CD4-positive, alpha-beta memory T cell (primary cell): ENCODE results near the gene CD48. TPM values are rescaled to one million over a fixed set of nuclear protein-coding genes. Genes with fewer than 3 reads are reported as not detected.
"Not testable (repeated sequence)": the region's sequence is repeated elsewhere in the genome, so short reads cannot be mapped to it uniquely, and the experiment has no call there.

Experiments used
- CTCF ChIA-PET: fragments of 350-600 bp; sonication (Branson Sonifier 250); formaldehyde crosslinking; loops from one replicate; lab custom pipeline; 2021; ENCODE audit warnings: inconsistent platforms; ENCODE audit not compliant: partially characterized antibody; lab: Charles Lee
- POLR2A ChIA-PET: fragments of 350-600 bp; sonication (Branson Sonifier 250); formaldehyde crosslinking; loops from one replicate; lab custom pipeline; 2021; ENCODE audit not compliant: partially characterized antibody; lab: Charles Lee
- DNase-seq, 5 donors: peaks; one replicate each; pipeline versions ENCODE4 v3.0.0 to v3.0.0-alpha.2; 2020 to 2022; ENCODE audit warnings: mixed read lengths in 1 of 5
- H3K27ac ChIP-seq: one replicate; pipeline ENCODE4 v1.7.0; 2013; ENCODE audit warnings: low read depth, low read length
- H3K27me3 ChIP-seq: 2 replicates; pipeline ENCODE4 v1.7.0; 2013; ENCODE audit warnings: mild to moderate bottlenecking, low read length, moderate library complexity; ENCODE audit not compliant: insufficient read depth
- H3K36me3 ChIP-seq: 2 replicates; pipeline ENCODE4 v1.7.0; 2013; ENCODE audit warnings: mild to moderate bottlenecking, low read length, moderate library complexity; ENCODE audit not compliant: insufficient read depth
- H3K4me1 ChIP-seq: 2 replicates; pipeline ENCODE4 v1.7.0; 2013; ENCODE audit warnings: mild to moderate bottlenecking, low read length, moderate library complexity; ENCODE audit not compliant: insufficient read depth
- H3K4me3 ChIP-seq, 2 donors: one replicate each; pipeline ENCODE4 v1.7.0; 2013; ENCODE audit warnings: low read length in 2 of 2, mild to moderate bottlenecking in 1 of 2
- H3K9me3 ChIP-seq, 2 donors: one replicate each; pipeline ENCODE4 v1.7.0; 2013; ENCODE audit warnings: low read length in 2 of 2, control low read depth in 1 of 2; ENCODE audit not compliant: control insufficient read depth in 1 of 2
- H3K27ac Mint-ChIP-seq, 7 donors: one replicate each; pipeline ENCODE4 v1.8.0; 2020 to 2021; ENCODE audit warnings: mixed read lengths in 7 of 7, mild to moderate bottlenecking in 6 of 7, inconsistent platforms in 3 of 7, moderate library complexity in 3 of 7
- H3K27me3 Mint-ChIP-seq, 2 donors: one replicate each; pipeline ENCODE4 v1.8.0; 2020 to 2021; ENCODE audit warnings: mixed read lengths in 2 of 2
- H3K36me3 Mint-ChIP-seq, 2 donors: one replicate each; pipeline ENCODE4 v1.8.0; 2020 to 2021; ENCODE audit warnings: mixed read lengths in 2 of 2, inconsistent platforms in 1 of 2, mild to moderate bottlenecking in 1 of 2
- H3K4me1 Mint-ChIP-seq, 4 donors: one replicate each; pipeline ENCODE4 v1.8.0; 2020 to 2021; ENCODE audit warnings: mixed read lengths in 4 of 4, mild to moderate bottlenecking in 1 of 4
- H3K4me3 Mint-ChIP-seq, 8 donors: one replicate each; pipeline ENCODE4 v1.8.0; 2020 to 2021; ENCODE audit warnings: mixed read lengths in 8 of 8, mild to moderate bottlenecking in 7 of 8, moderate library complexity in 6 of 8, inconsistent platforms in 3 of 8
- H3K9me3 Mint-ChIP-seq, 8 donors: one replicate each; pipeline ENCODE4 v1.8.0; 2020 to 2021; ENCODE audit warnings: mixed read lengths in 8 of 8, mild to moderate bottlenecking in 5 of 8, inconsistent platforms in 3 of 8, moderate library complexity in 1 of 8
- intact Hi-C: fragments of 100-400 bp; cut with micrococcal nuclease; formaldehyde crosslinking; loops from one replicate; pipeline ENCODE4 v1.15.1; 2023
- polyA plus RNA-seq, 2 donors: library from polyadenylated mRNA; unstranded; fragments of 300-500 nt; fragmentation: Illumina TruSeq; gene quantifications; one replicate each; pipeline ENCODE4 v1.2.3, GENCODE V29; 2021
- total RNA-seq, 2 experiments: library from RNA; stranded (reverse); gene quantifications; one replicate each; pipeline ENCODE4 v1.2.3, GENCODE V29; 2021

CD48 gene
- total and polyA plus RNA-seq, 4 experiments from 2014 or later = 228 to 329 (median 273) TPM

GRCh38 chr1:160706526-160707235, 4.9 kb downstream of the CD48 start:
- H3K4me1 Mint-ChIP-seq = peaks cover 3 to 49% (median 46%) of the 10 kb centered on the region in 4 donors

DNA sequence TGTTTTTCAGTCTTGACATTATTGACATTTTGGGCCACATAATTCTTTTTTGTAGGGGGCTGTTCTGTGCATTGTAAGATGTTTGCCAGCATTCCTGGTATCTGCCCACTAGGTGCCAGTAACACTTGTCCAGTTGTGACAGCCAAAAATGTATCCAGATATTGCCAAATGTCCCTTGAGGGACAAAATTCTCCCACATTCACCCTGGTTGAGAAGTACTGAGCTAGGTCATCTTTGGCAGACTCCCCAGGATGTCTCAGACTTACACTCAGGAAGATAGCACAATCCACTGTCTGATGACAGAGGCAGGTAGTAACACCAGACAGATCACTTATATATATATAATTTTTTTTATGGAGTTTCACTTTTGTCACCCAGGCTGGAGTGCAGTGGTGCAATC, 5.9 kb downstream of the CD48 start:
- Histone ChIP-seq H3K27me3 (no peaks in the 10 kb centered on the region), H3K27ac (peak overlapping the region; percentile 41), H3K9me3 (no peaks in the 10 kb centered on the region), H3K4me1 (peaks cover 92% of the 10 kb centered on the region), H3K36me3 (peaks cover 12% of the 10 kb centered on the region), H3K4me3 (peak overlapping the region in 1 of 2 donors; percentile 31)
- H3K4me1 Mint-ChIP-seq = peaks cover 0 to 59% (median 50%) of the 10 kb centered on the region in 4 donors
- no peaks in the 10 kb centered on the region for H3K27me3 Mint-ChIP-seq
- H3K4me3 Mint-ChIP-seq = no peak overlapping the region
- peak overlapping the region in 6 of 7 donors; percentile 44 to 92 (median 87) for H3K27ac Mint-ChIP-seq
- POLR2A ChIA-PET = interaction anchor here (1.9 to 6.7 kb wide), 4 partner anchors 10 to 91 kb away, joined by 6 to 85 read pairs (median 28); partner anchors contain the start of gene LY9
- no peaks in the 10 kb centered on the region for H3K9me3 Mint-ChIP-seq
- CTCF ChIA-PET = interaction anchor here (0.9 to 4.7 kb wide), 6 partner anchors 9 to 63 kb away, joined by 3 to 43 read pairs (median 4); no protein-coding TSS in a partner anchor
- H3K36me3 Mint-ChIP-seq = peaks cover 32 to 60% of the 10 kb centered on the region in 2 donors
- intact Hi-C loops = no loop called here
- peak in 1 of 5 donors; percentile 68 for DNase-seq

More at GRCh38 chr1:160706526-160707235, 4.9 kb downstream of the CD48 start:
- DNase-seq = no peak
- H3K4me1 ChIP-seq = peaks cover 82% of the 10 kb centered on the region
- H3K4me3 Mint-ChIP-seq = no peak overlapping the region
- peak overlapping the region in 1 of 2 donors; percentile 88 for H3K4me3 ChIP-seq
- intact Hi-C loops = no loop called here
- no peaks in the 10 kb centered on the region for H3K9me3 ChIP-seq
- no peaks in the 10 kb centered on the region for H3K27me3 ChIP-seq
- no peaks in the 10 kb centered on the region for H3K9me3 Mint-ChIP-seq
- no peaks in the 10 kb centered on the region for H3K27me3 Mint-ChIP-seq
- peaks cover 36 to 53% of the 10 kb centered on the region in 2 donors for H3K36me3 Mint-ChIP-seq
- POLR2A ChIA-PET = interaction anchor here (0.6 to 6.7 kb wide), 23 partner anchors 9 to 340 kb away, joined by 3 to 85 read pairs (median 6); partner anchors contain the start of genes F11R, LY9 and USF1
- peak overlapping the region in 3 of 7 donors; percentile 74 to 91 (median 90) for H3K27ac Mint-ChIP-seq
- H3K27ac ChIP-seq = peak overlapping the region; percentile 96
- peaks cover 12% of the 10 kb centered on the region for H3K36me3 ChIP-seq
- CTCF ChIA-PET = interaction anchor here (0.9 to 4.7 kb wide), 18 partner anchors 8 to 284 kb away, joined by 3 to 43 read pairs (median 4); no protein-coding TSS in a partner anchor

GRCh38 chr1:160705212-160705621, 6.4 kb downstream of the CD48 start:
- H3K27me3 Mint-ChIP-seq, H3K9me3 Mint-ChIP-seq, DNase-seq, H3K9me3 ChIP-seq, H3K27me3 ChIP-seq, intact Hi-C loops: not testable (repeated sequence)
- Mint-ChIP-seq H3K36me3 (peaks cover 32 to 61% of the 10 kb centered on the region in 2 donors), H3K4me3 (peak overlapping the region in 2 of 8 donors; percentile 38 to 53), H3K4me1 (peaks cover 0 to 64% (median 55%) of the 10 kb centered on the region in 4 donors), H3K27ac (peak overlapping the region in 6 of 7 donors; percentile 44 to 92 (median 87))
- Histone ChIP-seq H3K36me3 (peaks cover 12% of the 10 kb centered on the region), H3K4me3 (peak overlapping the region in 1 of 2 donors; percentile 31), H3K4me1 (peaks cover 97% of the 10 kb centered on the region), H3K27ac (peak overlapping the region; percentile 41)
- ChIA-PET POLR2A (interaction anchor here (2.4 to 6.7 kb wide), 3 partner anchors 10 to 91 kb away, joined by 11 to 85 read pairs (median 44); partner anchors contain the start of gene LY9), CTCF (interaction anchor here (1.2 to 4.7 kb wide), 6 partner anchors 9 to 63 kb away, joined by 3 to 43 read pairs (median 8); no protein-coding TSS in a partner anchor)

GRCh38 chr1:160704250-160704649, 7.4 kb downstream of the CD48 start:
- ChIA-PET CTCF (interaction anchor here (1.4 to 3.0 kb wide), 3 partner anchors 21 to 64 kb away, joined by 4 to 11 read pairs (median 5); no protein-coding TSS in a partner anchor), POLR2A (interaction anchor here (1.5 to 6.7 kb wide), 2 partner anchors 21 to 76 kb away, joined by 6 to 85 read pairs; no protein-coding TSS in a partner anchor)
- DNase-seq = no peak
- Mint-ChIP-seq H3K9me3 (no peaks in the 10 kb centered on the region), H3K36me3 (peaks cover 32 to 62% of the 10 kb centered on the region in 2 donors), H3K27me3 (no peaks in the 10 kb centered on the region), H3K4me3 (peak overlapping the region in 7 of 8 donors; percentile 50 to 90 (median 62)), H3K27ac (peak overlapping the region in 6 of 7 donors; percentile 19 to 94 (median 74)), H3K4me1 (peaks cover 0 to 72% (median 60%) of the 10 kb centered on the region in 4 donors)
- Histone ChIP-seq H3K9me3 (no peaks in the 10 kb centered on the region), H3K4me1 (peaks cover 96% of the 10 kb centered on the region), H3K4me3 (no peak overlapping the region), H3K27me3 (no peaks in the 10 kb centered on the region), H3K27ac (peak overlapping the region; percentile 10), H3K36me3 (peaks cover 12% of the 10 kb centered on the region)
- intact Hi-C loops = no loop called here

DNA sequence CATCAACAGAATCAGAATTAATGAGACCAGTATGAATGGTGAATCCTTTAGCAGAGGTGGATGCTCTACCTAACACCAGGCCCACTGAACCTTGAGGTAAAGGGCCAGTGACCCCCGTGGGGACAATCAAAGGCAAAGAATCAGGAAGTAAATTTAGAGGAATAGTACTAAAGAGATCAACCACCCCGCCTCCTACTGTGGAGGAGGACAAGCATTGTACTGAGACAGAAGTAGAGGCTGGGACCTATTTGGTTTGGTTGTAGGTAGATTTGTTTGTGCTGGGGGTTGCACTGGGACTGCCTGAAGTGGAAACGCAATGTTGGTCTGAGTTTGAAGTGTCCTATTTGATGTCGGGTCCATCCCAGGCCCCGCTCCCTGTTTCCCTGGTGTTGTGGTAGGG, 9.5 kb downstream of the CD48 start:
- no peaks in the 10 kb centered on the region for H3K9me3 ChIP-seq
- no peak overlapping the region for H3K4me3 ChIP-seq
- Mint-ChIP-seq H3K27ac (peak overlapping the region in 6 of 7 donors; percentile 80 to 92 (median 86)), H3K27me3 (no peaks in the 10 kb centered on the region), H3K4me3 (peak overlapping the region in 7 of 8 donors; percentile 1 to 84 (median 58)), H3K9me3 (no peaks in the 10 kb centered on the region), H3K4me1 (peaks cover 0 to 94% (median 66%) of the 10 kb centered on the region in 4 donors), H3K36me3 (peaks cover 34 to 78% of the 10 kb centered on the region in 2 donors)
- peaks cover 12% of the 10 kb centered on the region for H3K36me3 ChIP-seq
- ChIA-PET POLR2A (interaction anchor here (1.3 kb wide), 1 partner anchor 9 kb away, joined by 6 read pairs; the partner anchor contains the start of gene CD48), CTCF (interaction anchor here (1.1 to 1.8 kb wide), 3 partner anchors 19 to 28 kb away, joined by 5 to 7 read pairs (median 6); no protein-coding TSS in a partner anchor)
- intact Hi-C loops = no loop called here
- no peaks in the 10 kb centered on the region for H3K27me3 ChIP-seq
- H3K27ac ChIP-seq = no peak overlapping the region
- DNase-seq = no peak
- H3K4me1 ChIP-seq = peaks cover 89% of the 10 kb centered on the region

DNA sequence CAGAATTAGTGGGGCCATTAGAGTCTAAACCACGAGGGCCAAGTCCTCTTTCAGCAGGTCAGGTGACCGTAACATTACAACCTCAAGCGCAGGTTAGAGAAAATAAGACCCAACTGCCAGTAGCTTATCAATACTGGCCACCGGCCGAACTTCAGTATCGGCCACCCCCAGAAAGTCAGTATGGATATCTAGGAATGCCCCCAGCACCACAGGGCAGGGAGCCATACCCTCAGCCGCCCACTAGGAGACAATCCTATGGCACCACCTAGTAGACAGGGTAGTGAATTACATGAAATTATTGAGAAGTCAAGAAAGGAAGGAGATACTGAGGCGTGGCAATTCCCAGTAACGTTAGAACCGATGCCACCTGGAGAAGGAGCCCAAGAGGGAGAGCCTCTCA, 19.2 kb downstream of the CD48 start:
- intact Hi-C loops, H3K27me3 ChIP-seq, H3K27me3 Mint-ChIP-seq, H3K9me3 Mint-ChIP-seq, H3K4me3 ChIP-seq, H3K36me3 ChIP-seq, H3K9me3 ChIP-seq, DNase-seq: not testable (repeated sequence)
- peak overlapping the region in 5 of 8 donors; percentile 17 to 80 (median 31) for H3K4me3 Mint-ChIP-seq
- peaks cover 53 to 89% (median 64%) of the 10 kb centered on the region in 4 donors for H3K4me1 Mint-ChIP-seq
- H3K27ac ChIP-seq = peak overlapping the region; percentile 2
- POLR2A ChIA-PET = interaction anchor here (1.2 to 1.8 kb wide), 2 partner anchors 10 to 14 kb away, joined by 3 to 6 read pairs; no protein-coding TSS in a partner anchor
- peaks cover 29 to 67% of the 10 kb centered on the region in 2 donors for H3K36me3 Mint-ChIP-seq
- H3K4me1 ChIP-seq = peaks cover 70% of the 10 kb centered on the region
- peak overlapping the region; percentile 27 to 91 (median 84) for H3K27ac Mint-ChIP-seq
- CTCF ChIA-PET = interaction anchor here (0.9 to 1.5 kb wide), 7 partner anchors 9 to 76 kb away, joined by 3 to 7 read pairs (median 3); no protein-coding TSS in a partner anchor
